HL-60 (cell line): ENCODE data around the gene CFAP65.

ENCODE experiments used
- GABPA ChIP-seq: IDR thresholded peaks from 2 replicates; pipeline ENCODE4 v1.6.1; 2012; ENCODE audit warnings: low read depth
- POLR2AphosphoS5 ChIP-seq: IDR thresholded peaks from 2 replicates; pipeline ENCODE4 v1.6.1; 2012; ENCODE audit warnings: low read depth
- TF ChIP-seq, protein P1 (sequence below): IDR thresholded peaks from 2 replicates; pipeline ENCODE4 v1.6.1; 2012; ENCODE audit warnings: low read depth; ENCODE audit not compliant: insufficient replicate concordance
- TF ChIP-seq, protein P2 (sequence below): IDR thresholded peaks from one replicate; pipeline ENCODE4 v1.5.1; 2011; ENCODE audit warnings: low read length, control low read depth, inconsistent platforms; ENCODE audit not compliant: insufficient read depth

DNA sequence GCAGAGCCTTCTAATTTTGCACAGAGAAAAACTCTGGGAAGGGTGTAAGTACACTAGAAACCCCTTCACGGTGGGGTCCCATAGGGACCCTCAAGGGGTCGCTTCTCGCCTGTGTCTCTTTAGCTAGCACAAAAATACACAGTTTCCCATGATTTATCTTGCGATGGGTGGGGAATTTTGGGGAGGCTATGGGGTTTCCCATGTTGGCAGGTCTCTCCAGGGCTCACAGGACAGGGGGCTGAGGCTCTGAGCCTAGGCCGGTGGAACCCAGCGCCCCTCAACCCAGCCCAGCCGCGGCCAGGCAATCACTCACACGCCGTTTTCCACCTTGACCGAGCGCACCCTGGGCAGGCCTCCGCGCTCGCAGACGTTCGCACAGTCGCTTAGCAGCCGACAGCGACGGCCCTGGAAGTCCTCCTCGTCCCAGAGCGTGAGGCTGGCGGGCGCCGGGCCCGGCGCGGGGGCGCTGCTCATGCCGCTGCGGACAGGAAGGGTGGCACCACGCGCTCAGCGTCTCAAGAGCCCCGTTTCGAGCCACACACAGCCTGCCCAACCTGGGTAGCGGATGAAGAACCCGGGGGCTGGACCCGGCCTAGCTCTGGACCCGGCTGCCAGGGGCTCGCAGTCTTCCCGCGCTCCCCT is 48.5 kb downstream of the CFAP65 start:
- TF ChIP-seq, protein P1, sequence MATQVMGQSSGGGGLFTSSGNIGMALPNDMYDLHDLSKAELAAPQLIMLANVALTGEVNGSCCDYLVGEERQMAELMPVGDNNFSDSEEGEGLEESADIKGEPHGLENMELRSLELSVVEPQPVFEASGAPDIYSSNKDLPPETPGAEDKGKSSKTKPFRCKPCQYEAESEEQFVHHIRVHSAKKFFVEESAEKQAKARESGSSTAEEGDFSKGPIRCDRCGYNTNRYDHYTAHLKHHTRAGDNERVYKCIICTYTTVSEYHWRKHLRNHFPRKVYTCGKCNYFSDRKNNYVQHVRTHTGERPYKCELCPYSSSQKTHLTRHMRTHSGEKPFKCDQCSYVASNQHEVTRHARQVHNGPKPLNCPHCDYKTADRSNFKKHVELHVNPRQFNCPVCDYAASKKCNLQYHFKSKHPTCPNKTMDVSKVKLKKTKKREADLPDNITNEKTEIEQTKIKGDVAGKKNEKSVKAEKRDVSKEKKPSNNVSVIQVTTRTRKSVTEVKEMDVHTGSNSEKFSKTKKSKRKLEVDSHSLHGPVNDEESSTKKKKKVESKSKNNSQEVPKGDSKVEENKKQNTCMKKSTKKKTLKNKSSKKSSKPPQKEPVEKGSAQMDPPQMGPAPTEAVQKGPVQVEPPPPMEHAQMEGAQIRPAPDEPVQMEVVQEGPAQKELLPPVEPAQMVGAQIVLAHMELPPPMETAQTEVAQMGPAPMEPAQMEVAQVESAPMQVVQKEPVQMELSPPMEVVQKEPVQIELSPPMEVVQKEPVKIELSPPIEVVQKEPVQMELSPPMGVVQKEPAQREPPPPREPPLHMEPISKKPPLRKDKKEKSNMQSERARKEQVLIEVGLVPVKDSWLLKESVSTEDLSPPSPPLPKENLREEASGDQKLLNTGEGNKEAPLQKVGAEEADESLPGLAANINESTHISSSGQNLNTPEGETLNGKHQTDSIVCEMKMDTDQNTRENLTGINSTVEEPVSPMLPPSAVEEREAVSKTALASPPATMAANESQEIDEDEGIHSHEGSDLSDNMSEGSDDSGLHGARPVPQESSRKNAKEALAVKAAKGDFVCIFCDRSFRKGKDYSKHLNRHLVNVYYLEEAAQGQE, result no peak
- TF ChIP-seq, protein P2, sequence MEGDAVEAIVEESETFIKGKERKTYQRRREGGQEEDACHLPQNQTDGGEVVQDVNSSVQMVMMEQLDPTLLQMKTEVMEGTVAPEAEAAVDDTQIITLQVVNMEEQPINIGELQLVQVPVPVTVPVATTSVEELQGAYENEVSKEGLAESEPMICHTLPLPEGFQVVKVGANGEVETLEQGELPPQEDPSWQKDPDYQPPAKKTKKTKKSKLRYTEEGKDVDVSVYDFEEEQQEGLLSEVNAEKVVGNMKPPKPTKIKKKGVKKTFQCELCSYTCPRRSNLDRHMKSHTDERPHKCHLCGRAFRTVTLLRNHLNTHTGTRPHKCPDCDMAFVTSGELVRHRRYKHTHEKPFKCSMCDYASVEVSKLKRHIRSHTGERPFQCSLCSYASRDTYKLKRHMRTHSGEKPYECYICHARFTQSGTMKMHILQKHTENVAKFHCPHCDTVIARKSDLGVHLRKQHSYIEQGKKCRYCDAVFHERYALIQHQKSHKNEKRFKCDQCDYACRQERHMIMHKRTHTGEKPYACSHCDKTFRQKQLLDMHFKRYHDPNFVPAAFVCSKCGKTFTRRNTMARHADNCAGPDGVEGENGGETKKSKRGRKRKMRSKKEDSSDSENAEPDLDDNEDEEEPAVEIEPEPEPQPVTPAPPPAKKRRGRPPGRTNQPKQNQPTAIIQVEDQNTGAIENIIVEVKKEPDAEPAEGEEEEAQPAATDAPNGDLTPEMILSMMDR, result no peak
- no peak for TF ChIP-seq POLR2AphosphoS5
- no peak for TF ChIP-seq GABPA
